ENCODE measurements around the gene MS4A18. TPM values are rescaled to one million over a fixed set of nuclear protein-coding genes. Genes with fewer than 3 reads are reported as not detected.

The MS4A18 gene
- total RNA-seq, 1 experiment from 2014 or later = not detected

DNA sequence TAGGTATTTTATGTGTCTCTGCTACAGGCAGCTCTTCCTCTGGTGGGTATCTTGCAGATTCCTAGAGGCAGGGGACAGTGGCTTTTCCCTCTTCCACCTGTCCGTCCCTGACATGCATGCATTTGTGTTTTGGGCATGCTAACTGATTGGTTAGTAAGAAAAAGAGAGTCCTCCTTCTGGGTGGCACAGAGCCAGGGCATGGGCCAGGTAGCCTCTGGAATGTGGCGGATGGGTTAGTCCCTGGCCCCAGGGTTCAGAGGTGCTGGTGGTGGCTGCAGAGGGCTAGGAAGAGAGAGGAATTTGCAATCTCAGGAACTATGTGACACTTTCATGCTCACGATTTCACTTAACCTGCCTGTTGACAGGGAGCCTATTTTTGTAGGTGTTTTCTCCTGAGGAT lies 26.4 kb downstream of the MS4A18 start:
- peaks cover 8% of the 10 kb centered on the region for H3K9me3 Mint-ChIP-seq
- ChIA-PET CTCF (interaction anchor here (1.4 to 3.3 kb wide), 2 partner anchors 12 to 25 kb away, joined by 6 to 20 read pairs; no protein-coding TSS in a partner anchor), POLR2A (no interaction called here)
- no peak overlapping the region for H3K27ac Mint-ChIP-seq
- H3K36me3 Mint-ChIP-seq = no peaks in the 10 kb centered on the region
- DNase-seq (ENCODE audit: low spot score) (no peak), ATAC-seq (no peak)
- peaks cover 3% of the 10 kb centered on the region; the same call in 1 of the 2 replicates for H3K27me3 Mint-ChIP-seq (ENCODE audit: low read depth)
- H3K4me1 Mint-ChIP-seq = no peaks in the 10 kb centered on the region; the same call in 1 of the 2 replicates
- TF ChIP-seq KAT7 (CRISPR knock-in tag; IDR thresholded peaks at IDR 0.05; ENCODE audit: borderline replicate concordance) (no peak), EMX1 (CRISPR knock-in tag; IDR thresholded peaks at IDR 0.05) (no peak), ZNF317 (CRISPR knock-in tag; IDR thresholded peaks at IDR 0.05; ENCODE audit: borderline replicate concordance, low read depth) (no peak), TEAD1 (CRISPR knock-in tag; IDR thresholded peaks at IDR 0.05) (no peak), GTF2I (CRISPR knock-in tag; conservative IDR thresholded peaks at IDR 0.05) (no peak), FOXJ3 (CRISPR knock-in tag; IDR thresholded peaks at IDR 0.05; ENCODE audit: borderline replicate concordance) (no peak), FOXK1 (CRISPR knock-in tag; IDR thresholded peaks at IDR 0.05) (no peak), ZNF219 (CRISPR knock-in tag; IDR thresholded peaks at IDR 0.05; ENCODE audit: borderline replicate concordance) (no peak), MYBL2 (CRISPR knock-in tag; IDR thresholded peaks at IDR 0.05) (no peak), MLX (CRISPR knock-in tag; IDR thresholded peaks at IDR 0.05) (no peak), PREB (CRISPR knock-in tag; IDR thresholded peaks at IDR 0.05; ENCODE audit: borderline replicate concordance) (no peak), CTCF (IDR thresholded peaks at IDR 0.05) (no peak), TCF7 (CRISPR knock-in tag; IDR thresholded peaks at IDR 0.05; ENCODE audit: low read depth) (no peak), SP1 (CRISPR knock-in tag; conservative IDR thresholded peaks at IDR 0.05) (no peak), ESRRA (CRISPR knock-in tag; IDR thresholded peaks at IDR 0.05; ENCODE audit: borderline replicate concordance) (no peak)
- TF ChIP-seq, protein P1, sequence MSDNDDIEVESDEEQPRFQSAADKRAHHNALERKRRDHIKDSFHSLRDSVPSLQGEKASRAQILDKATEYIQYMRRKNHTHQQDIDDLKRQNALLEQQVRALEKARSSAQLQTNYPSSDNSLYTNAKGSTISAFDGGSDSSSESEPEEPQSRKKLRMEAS (CRISPR knock-in tag; IDR thresholded peaks at IDR 0.05) = no peak
- no peak overlapping the region for H3K4me3 Mint-ChIP-seq

- no peak overlapping the region for H3K27ac Mint-ChIP-seq
- ChIA-PET POLR2A (no interaction called here), CTCF (interaction anchor here (0.6 to 2.1 kb wide), 5 partner anchors 10 to 49 kb away, joined by 4 to 9 read pairs (median 4); no protein-coding TSS in a partner anchor)
- ATAC-seq (no peak), DNase-seq (ENCODE audit: low spot score) (no peak)
- H3K27me3 Mint-ChIP-seq (ENCODE audit: low read depth) = no peaks in the 10 kb centered on the region
- no peak overlapping the region for H3K4me3 Mint-ChIP-seq
- TF ChIP-seq RORB (CRISPR knock-in tag; IDR thresholded peaks at IDR 0.05) (no peak), GABPB1 (CRISPR knock-in tag; IDR thresholded peaks at IDR 0.05) (no peak), IRF1 (CRISPR knock-in tag; IDR thresholded peaks at IDR 0.05) (no peak), EMX1 (CRISPR knock-in tag; IDR thresholded peaks at IDR 0.05) (no peak), ATF1 (CRISPR knock-in tag; IDR thresholded peaks at IDR 0.05) (no peak), ETV6 (CRISPR knock-in tag; IDR thresholded peaks at IDR 0.05) (no peak), SOX15 (CRISPR knock-in tag; IDR thresholded peaks at IDR 0.05) (no peak)
- peaks cover 5% of the 10 kb centered on the region for H3K9me3 Mint-ChIP-seq
- peaks cover 6% of the 10 kb centered on the region for H3K4me1 Mint-ChIP-seq
- H3K36me3 Mint-ChIP-seq = no peaks in the 10 kb centered on the region
These were observed 28.8 kb downstream of the MS4A18 start for GRCh38 chr11:60753309-60753708.
